HG02870 (cell line): ENCODE data around the gene TBC1D3L.
"Not testable (repeated sequence)": the region's sequence is repeated elsewhere in the genome, so short reads cannot be mapped to it uniquely, and the experiment has no call there.

ENCODE experiments used
- ATAC-seq: cut with Tn5 transposase; IDR thresholded peaks from one replicate; pipeline ENCODE4 v1.9.1; 2021; ENCODE audit warnings: mild to moderate bottlenecking, moderate library complexity; ENCODE audit not compliant: unreplicated experiment

Gene TBC1D3L

GRCh38 chr17:37988960-37989359, at the start of gene TBC1D3L:
Gene TBC1D3L, minus strand, starts transcription at chr17:37989060. Its CDS starts 1,540 bp downstream, at chr17:37987520.
- not testable (repeated sequence) for ATAC-seq

DNA sequence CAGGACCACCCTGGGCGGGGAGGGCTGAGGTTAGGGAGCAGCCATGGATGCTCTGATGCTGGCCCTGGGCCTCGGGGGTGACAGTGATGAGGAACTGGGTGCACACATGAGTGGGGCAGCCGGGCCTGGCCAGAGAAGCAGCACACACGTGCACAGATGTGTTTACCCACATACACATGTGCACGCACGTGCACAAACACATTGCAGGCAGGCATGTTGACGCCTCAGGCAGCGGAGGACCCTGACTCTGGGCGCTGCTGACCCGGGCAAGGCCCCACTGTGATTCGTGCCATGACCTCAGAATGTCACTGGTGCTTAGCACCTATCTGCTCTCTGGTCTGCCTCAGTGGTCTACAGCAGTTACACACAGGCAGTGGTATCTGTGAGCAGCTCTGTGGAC, 14.8 kb upstream of the TBC1D3L start, which contains the start of gene TBC1D3D:
Gene TBC1D3D, plus strand, starts transcription at position 301 of the 400 bp plus-strand sequence. CDS start 1,585 bp downstream, outside the sequence.
- not testable (repeated sequence) for ATAC-seq
